Tibial artery (tissue), 4 donors: ENCODE measurements around the gene TOR2A.

Experiments
- DNase-seq, 2 donors: peaks; one replicate each; pipeline ENCODE4 v3.0.0-alpha.2; 2019
- H3K27ac ChIP-seq, 2 donors: fragments of 200-600 bp; sonication (generic) in 1 of 2; 1 replicate in 1 of 2; 2 replicates in 1 of 2; pipeline ENCODE4 v1.5.1; 2018 to 2019; ENCODE audit warnings: mild to moderate bottlenecking in 1 of 2
- H3K27me3 ChIP-seq, 2 donors: fragments of 200-600 bp; sonication (generic) in 1 of 2; one replicate each; pipeline versions ENCODE4 v1.5.1 to v1.6.0; 2016 to 2019
- H3K36me3 ChIP-seq, 3 donors: fragments of 200-600 bp; sonication (generic) in 2 of 3; one replicate each; pipeline ENCODE4 v1.5.1; 2016 to 2019; ENCODE audit warnings: mild to moderate bottlenecking in 2 of 3
- H3K4me1 ChIP-seq, 4 donors: fragments of 200-600 bp; sonication (generic) in 2 of 4; 1 replicate in 3 of 4; 2 replicates in 1 of 4; pipeline ENCODE4 v1.5.1; 2016 to 2019
- H3K4me3 ChIP-seq, 2 donors: fragments of 200-600 bp; sonication (generic) in 1 of 2; 1 replicate in 1 of 2; 2 replicates in 1 of 2; pipeline ENCODE4 v1.5.1; 2018 to 2019; ENCODE audit warnings: mild to moderate bottlenecking in 2 of 2
- H3K9me3 ChIP-seq, 3 donors: fragments of 200-600 bp; sonication (generic) in 1 of 3; one replicate each; pipeline ENCODE4 v1.5.1; 2016 to 2019
- CTCF ChIP-seq, 2 experiments: fragments of 200-600 bp in 1 of 2; fragments of 450-650 bp in 1 of 2; IDR thresholded peaks; one replicate each; pipeline ENCODE4 v1.5.1; 2017 to 2019; ENCODE audit warnings: antibody characterized with exemption in 2 of 2, mild to moderate bottlenecking in 1 of 2, moderate library complexity in 1 of 2
- intact Hi-C: fragments of 100-400 bp; cut with DNase I; formaldehyde crosslinking; loops from one replicate; pipeline ENCODE4 v1.15.0; 2023; ENCODE audit warnings: low total_unique reads

TOR2A gene

GRCh38 chr9:127726871-127727270 lies 8.2 kb downstream of the TOR2A start:
- peaks cover 0 to 18% of the 10 kb centered on the region in 2 donors for H3K27me3 ChIP-seq
- H3K4me1 ChIP-seq = peaks cover 0 to 11% (median 7%) of the 10 kb centered on the region in 4 donors
- no peak for DNase-seq
- H3K4me3 ChIP-seq = no peak overlapping the region
- TF ChIP-seq CTCF (IDR thresholded peaks at IDR 0.05) = no peak
- intact Hi-C loops = no loop called here
- no peak overlapping the region for H3K27ac ChIP-seq
- peaks cover 0 to 12% (median 11%) of the 10 kb centered on the region in 3 donors for H3K36me3 ChIP-seq
- no peaks in the 10 kb centered on the region for H3K9me3 ChIP-seq

GRCh38 chr9:127724012-127724411 lies 11.1 kb downstream of the TOR2A start:
- no peak for DNase-seq
- Histone ChIP-seq H3K36me3 (no peaks in the 10 kb centered on the region), H3K4me1 (peaks cover 0 to 11% (median 7%) of the 10 kb centered on the region in 4 donors), H3K4me3 (no peak overlapping the region), H3K27ac (no peak overlapping the region), H3K9me3 (no peaks in the 10 kb centered on the region), H3K27me3 (peaks cover 0 to 24% of the 10 kb centered on the region in 2 donors)
- intact Hi-C loops = loop anchor here (5.0 kb wide), 1 partner anchor 222 kb away; no protein-coding TSS in a partner anchor
- TF ChIP-seq CTCF (IDR thresholded peaks at IDR 0.05) = no peak

- DNase-seq = no peak
- intact Hi-C loops = loop anchor here (5.0 kb wide), 1 partner anchor 221 kb away; no protein-coding TSS in a partner anchor
Observed at GRCh38 chr9:127723444-127723843, 11.7 kb downstream of the TOR2A start.

GRCh38 chr9:127723013-127723412 lies 12.1 kb downstream of the TOR2A start:
- Histone ChIP-seq H3K9me3 (no peaks in the 10 kb centered on the region), H3K27ac (no peak overlapping the region), H3K36me3 (no peaks in the 10 kb centered on the region), H3K27me3 (peaks cover 0 to 24% of the 10 kb centered on the region in 2 donors), H3K4me3 (no peak overlapping the region), H3K4me1 (peaks cover 0 to 11% (median 7%) of the 10 kb centered on the region in 4 donors)
- TF ChIP-seq CTCF (IDR thresholded peaks at IDR 0.05) = no peak
- intact Hi-C loops = loop anchor here (5.0 kb wide), 1 partner anchor 221 kb away; no protein-coding TSS in a partner anchor
- no peak for DNase-seq

More at GRCh38 chr9:127723444-127723843, 11.7 kb downstream of the TOR2A start:
- peaks cover 0 to 11% (median 7%) of the 10 kb centered on the region in 4 donors for H3K4me1 ChIP-seq
- no peak overlapping the region for H3K27ac ChIP-seq
- no peaks in the 10 kb centered on the region for H3K9me3 ChIP-seq
- TF ChIP-seq CTCF (IDR thresholded peaks at IDR 0.05) = no peak
- H3K27me3 ChIP-seq = peaks cover 0 to 24% of the 10 kb centered on the region in 2 donors
- no peak overlapping the region for H3K4me3 ChIP-seq
- H3K36me3 ChIP-seq = no peaks in the 10 kb centered on the region

GRCh38 chr9:127722055-127722745 lies 12.9 kb downstream of the TOR2A start:
- no peaks in the 10 kb centered on the region for H3K9me3 ChIP-seq
- TF ChIP-seq CTCF (IDR thresholded peaks at IDR 0.05) = no peak
- no peaks in the 10 kb centered on the region for H3K36me3 ChIP-seq
- no peak for DNase-seq
- no peak overlapping the region for H3K4me3 ChIP-seq
- peaks cover 0 to 11% (median 7%) of the 10 kb centered on the region in 4 donors for H3K4me1 ChIP-seq
- intact Hi-C loops = loop anchor here (5.0 kb wide), 1 partner anchor 220 kb away; no protein-coding TSS in a partner anchor
- peaks cover 0 to 24% of the 10 kb centered on the region in 2 donors for H3K27me3 ChIP-seq
- no peak overlapping the region for H3K27ac ChIP-seq
